ENCODE results near the gene THSD4.

- TF ChIP-seq POLR2A (IDR thresholded peaks at IDR 0.05; ENCODE audit: low read depth, low read length) (no peak), TAF1 (IDR thresholded peaks at IDR 0.05; ENCODE audit: borderline replicate concordance, low read depth, low read length) (no peak)
These were observed 260.7 kb downstream of the THSD4 start for GRCh38 chr15:71375934-71376333.
